A549 (cell line): ENCODE measurements around the gene TSPAN18. TPM values are rescaled to one million over a fixed set of nuclear protein-coding genes. Genes with fewer than 3 reads are reported as not detected.

Source experiments
- ATAC-seq, 2 experiments: fragments of 200-7000 bp in 1 of 2; fragments of >200 bp in 1 of 2; cut with Nextera tagmentation in 1 of 2; cut with Tn5 transposase in 1 of 2; 3 replicates each; pipeline versions ENCODE4 v1.8.0 to v1.9.1; 2018 to 2020; ENCODE audit warnings: mild to moderate bottlenecking in 1 of 2, moderate library complexity in 1 of 2
- CTCF ChIA-PET: fragments of 300-600 bp; sonication (Branson Sonifier 250); formaldehyde crosslinking; extraction: SDS; loops from one replicate; lab custom pipeline; 2021; ENCODE audit warnings: antibody characterized with exemption, inconsistent platforms; lab: Yijun Ruan, JAX
- POLR2A ChIA-PET: fragments of 350-600 bp; formaldehyde crosslinking; extraction: SDS; loops from one replicate; lab custom pipeline; 2021; ENCODE audit warnings: antibody characterized with exemption, inconsistent platforms; lab: Yijun Ruan, JAX
- DNase-seq, 2 experiments: peaks; one replicate each; pipeline versions ENCODE4 v3.0.0 to v3.0.0-alpha.2; 2011 to 2016; ENCODE audit warnings: low read depth in 1 of 2, low spot score in 1 of 2
- FAIRE-seq: peaks from 2 replicates; lab custom pipeline; 2011; peaks lifted over from hg19 to GRCh38; lab: Jason Lieb, UNC
- H3K27ac ChIP-seq, 2 experiments: fragments of >200 bp; sonication (Bioruptor Twin); formaldehyde crosslinking; 3 replicates each; pipeline ENCODE4 v1.5.1; 2016 to 2017
- H3K4me1 ChIP-seq: fragments of >200 bp; sonication (Bioruptor Twin); formaldehyde crosslinking; 3 replicates; pipeline ENCODE4 v1.6.1; 2016
- H3K4me2 ChIP-seq: fragments of >200 bp; sonication (Bioruptor Twin); formaldehyde crosslinking; 3 replicates; pipeline ENCODE4 v1.6.1; 2016
- H3K4me3 ChIP-seq: fragments of >200 bp; sonication (Bioruptor Twin); formaldehyde crosslinking; 3 replicates; pipeline ENCODE4 v1.5.1; 2016
- H3K9me3 ChIP-seq: fragments of >200 bp; sonication (Bioruptor Twin); formaldehyde crosslinking; 3 replicates; pipeline ENCODE4 v1.6.1; 2016
- BHLHE40 ChIP-seq: IDR thresholded peaks from 2 replicates; pipeline ENCODE4 v1.6.1; 2012; ENCODE audit warnings: low read depth, low read length, inconsistent platforms
- CBX2 ChIP-seq: fragments of 200-600 bp; sonication (generic); IDR thresholded peaks from 2 replicates; pipeline ENCODE4 v1.6.1; 2016; ENCODE audit warnings: low read depth, mild to moderate bottlenecking, borderline replicate concordance
- CBX8 ChIP-seq: fragments of 200-600 bp; sonication (generic); IDR thresholded peaks from 2 replicates; pipeline ENCODE4 v1.6.1; 2016
- CHD4 ChIP-seq: fragments of 200-600 bp; sonication (generic); IDR thresholded peaks from 2 replicates; pipeline ENCODE4 v1.6.1; 2016; ENCODE audit warnings: antibody characterized with exemption, mild to moderate bottlenecking, borderline replicate concordance
- ELK1 ChIP-seq: fragments of 150-350 bp; IDR thresholded peaks from 2 replicates; pipeline ENCODE4 v1.6.1; 2014; ENCODE audit warnings: low read depth, mild to moderate bottlenecking, low read length
- FOXS1 ChIP-seq: fragments of 250-450 bp; sonication (Bioruptor Pico); IDR thresholded peaks from 2 replicates; pipeline ENCODE4 v1.5.0; 2020; ENCODE audit warnings: mild to moderate bottlenecking, moderate library complexity
- JUNB ChIP-seq: fragments of >200 bp; sonication (Bioruptor Twin); formaldehyde crosslinking; IDR thresholded peaks from 2 replicates; pipeline ENCODE4 v1.6.1; 2016
- KDM1A ChIP-seq: fragments of 200-600 bp; sonication (generic); IDR thresholded peaks from 2 replicates; pipeline ENCODE4 v1.6.1; 2016; ENCODE audit warnings: low read depth, mild to moderate bottlenecking
- KDM5A ChIP-seq: fragments of 200-600 bp; sonication (generic); IDR thresholded peaks from 2 replicates; pipeline ENCODE4 v1.6.1; 2016; ENCODE audit warnings: antibody characterized with exemption, mild to moderate bottlenecking
- MAFK ChIP-seq: fragments of 450-650 bp; IDR thresholded peaks from 2 replicates; pipeline ENCODE4 v1.6.1; 2014; ENCODE audit not compliant: partially characterized antibody
- MAZ ChIP-seq: fragments of 150-350 bp; IDR thresholded peaks from 2 replicates; pipeline ENCODE4 v1.6.1; 2014; ENCODE audit warnings: antibody characterized with exemption, low read depth, low read length, borderline replicate concordance
- NPAS2 ChIP-seq: fragments of 250-450 bp; sonication (Bioruptor Pico); IDR thresholded peaks from 2 replicates; pipeline ENCODE4 v1.8.0; 2022; ENCODE audit warnings: mild to moderate bottlenecking, moderate library complexity, borderline replicate concordance
- NR3C1 ChIP-seq: fragments of >200 bp; sonication (Bioruptor Twin); formaldehyde crosslinking; IDR thresholded peaks from 3 replicates; pipeline ENCODE4 v1.6.1; 2017
- POLR2AphosphoS2 ChIP-seq: conservative IDR thresholded peaks from 2 replicates; pipeline ENCODE4 v1.6.1; 2012; ENCODE audit warnings: low read length, improper control_type of control experiment, inconsistent platforms
- RARB ChIP-seq: fragments of 250-450 bp; sonication (Bioruptor Pico); IDR thresholded peaks from 2 replicates; pipeline ENCODE4 v1.8.0; 2021; ENCODE audit warnings: mild to moderate bottlenecking, moderate library complexity
- RNF2 ChIP-seq: fragments of 200-600 bp; sonication (generic); IDR thresholded peaks from 2 replicates; pipeline ENCODE4 v1.6.1; 2016; ENCODE audit warnings: low read depth, mild to moderate bottlenecking, antibody characterized with exemption, moderate library complexity, borderline replicate concordance
- SMC3 ChIP-seq: fragments of >200 bp; sonication (Bioruptor Twin); formaldehyde crosslinking; IDR thresholded peaks from 3 replicates; pipeline ENCODE4 v1.6.1; 2018; ENCODE audit warnings: inconsistent platforms
- TFCP2L1 ChIP-seq: fragments of 250-450 bp; sonication (Bioruptor Pico); IDR thresholded peaks from 2 replicates; pipeline ENCODE4 v1.5.0; 2021; ENCODE audit warnings: mild to moderate bottlenecking
- ZC3H11A ChIP-seq: fragments of 450-650 bp; IDR thresholded peaks from 2 replicates; pipeline ENCODE4 v1.6.1; 2014; ENCODE audit warnings: antibody characterized with exemption, mild to moderate bottlenecking
- ZFP36 ChIP-seq: fragments of 450-650 bp; IDR thresholded peaks from 2 replicates; pipeline ENCODE4 v1.6.1; 2014; ENCODE audit warnings: borderline replicate concordance; ENCODE audit not compliant: partially characterized antibody
- WGBS: methylation state at CpG from one replicate; pipeline ENCODE4 v1.1.6; 2017; ENCODE audit errors: missing lambda C conversion rate; 5-methylcytosine and 5-hydroxymethylcytosine counted together
- polyA plus RNA-seq, 4 experiments: library from polyadenylated mRNA; depleted of rRNA in 3 of 4; stranded (reverse); fragments of >200 nt; fragmentation: RNase III in 1 of 4; extraction: RNeasy Plus Mini Kit Qiagen cat#74134 plus additional on column Dnase treatment in 1 of 4; gene quantifications; 2 replicates in 3 of 4; 3 replicates in 1 of 4; pipeline ENCODE4 v1.2.3, GENCODE V29; 2011 to 2017
- TF ChIP-seq, protein P1 (sequence below): fragments of >200 bp; sonication (Bioruptor Twin); formaldehyde crosslinking; IDR thresholded peaks from 3 replicates; pipeline ENCODE4 v1.5.1; 2016

Gene TSPAN18
- polyA plus RNA-seq, 2 of the 4 experiments (the other 2 are of a cell fraction): 0.81 to 4.5 TPM

- DNase-seq (no peak), FAIRE-seq (no peak), ATAC-seq (no peak)
- ChIA-PET POLR2A (no interaction called here), CTCF (interaction anchor here (1.3 kb wide), 1 partner anchor 81 kb away, joined by 4 read pairs; no protein-coding TSS in a partner anchor)
- no peaks in the 10 kb centered on the region for H3K9me3 ChIP-seq
- TF ChIP-seq KDM5A: no peak
- 0 out of 2 replicates have a peak, but pooled peaks have one; percentile 6 for TF ChIP-seq JUNB
- no peak for TF ChIP-seq POLR2AphosphoS2
- peak; percentile 7 for TF ChIP-seq ZFP36
- TF ChIP-seq MAZ: no peak
- no peak overlapping the region for H3K4me3 ChIP-seq
- H3K27ac ChIP-seq: peak overlapping the region; percentile 73 to 86
- peak overlapping the region; percentile 39 for H3K4me2 ChIP-seq
- peaks cover 42% of the 10 kb centered on the region for H3K4me1 ChIP-seq
Measured at GRCh38 chr11:44855493-44855849, 128.7 kb downstream of the TSPAN18 start.

DNA sequence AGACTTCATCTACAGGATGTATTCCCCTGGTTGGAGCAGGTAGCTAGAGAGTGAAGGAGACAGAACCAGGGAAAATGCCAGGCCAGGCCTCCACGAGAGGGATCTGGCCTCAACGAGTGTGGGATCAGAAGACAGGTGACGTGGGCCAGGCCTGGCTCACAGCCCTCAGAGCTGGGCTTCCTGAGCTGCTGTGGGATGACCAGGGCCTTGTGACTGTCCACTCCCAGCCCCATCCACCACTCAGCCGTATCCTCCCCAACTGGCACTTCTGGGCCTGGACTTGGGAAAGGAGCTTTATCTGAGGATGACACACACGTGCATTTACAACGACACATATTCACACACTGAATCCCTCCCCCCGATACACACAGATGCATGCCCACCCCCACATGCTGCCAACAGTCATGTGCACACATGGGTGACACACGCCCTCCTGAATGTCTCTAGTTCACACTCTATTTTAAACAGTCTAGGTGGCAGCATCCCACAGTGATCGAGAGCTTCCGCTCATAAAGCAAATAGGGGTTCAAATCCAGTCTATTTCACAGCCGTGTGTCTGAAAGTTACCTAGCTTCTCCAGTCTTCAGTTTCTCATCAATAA is 130.8 kb downstream of the TSPAN18 start:
- FAIRE-seq (no peak), DNase-seq (no peak), ATAC-seq (no peak)
- Histone ChIP-seq H3K4me2 (no peak overlapping the region), H3K9me3 (no peaks in the 10 kb centered on the region), H3K4me3 (no peak overlapping the region), H3K4me1 (peaks cover 51% of the 10 kb centered on the region), H3K27ac (peak overlapping the region; percentile 33 to 86; a peak in 4 of 6 replicates)
- 92% methylated on average over 11 of the region's 11 CpGs for WGBS
- ChIA-PET POLR2A (no interaction called here), CTCF (interaction anchor here (0.6 to 2.3 kb wide), 7 partner anchors 36 to 501 kb away, joined by 3 to 8 read pairs (median 3); no protein-coding TSS in a partner anchor)
- TF ChIP-seq KDM1A: no peak
- TF ChIP-seq CBX8: no peak
- no peak for TF ChIP-seq RNF2
- no peak for TF ChIP-seq ELK1
- TF ChIP-seq SMC3: no peak
- no peak for TF ChIP-seq BHLHE40
- no peak for TF ChIP-seq FOXS1 (CRISPR knock-in tag)
- no peak for TF ChIP-seq RARB (CRISPR knock-in tag)
- no peak for TF ChIP-seq NR3C1
- TF ChIP-seq MAZ: no peak
- TF ChIP-seq ZFP36: no peak
- TF ChIP-seq TFCP2L1 (CRISPR knock-in tag): no peak
- TF ChIP-seq NPAS2 (CRISPR knock-in tag): no peak
- TF ChIP-seq JUNB: no peak
- TF ChIP-seq POLR2AphosphoS2: no peak
- no peak for TF ChIP-seq ZC3H11A
- no peak for TF ChIP-seq CHD4
- TF ChIP-seq CBX2: no peak
- TF ChIP-seq MAFK: no peak
- TF ChIP-seq, protein P1, sequence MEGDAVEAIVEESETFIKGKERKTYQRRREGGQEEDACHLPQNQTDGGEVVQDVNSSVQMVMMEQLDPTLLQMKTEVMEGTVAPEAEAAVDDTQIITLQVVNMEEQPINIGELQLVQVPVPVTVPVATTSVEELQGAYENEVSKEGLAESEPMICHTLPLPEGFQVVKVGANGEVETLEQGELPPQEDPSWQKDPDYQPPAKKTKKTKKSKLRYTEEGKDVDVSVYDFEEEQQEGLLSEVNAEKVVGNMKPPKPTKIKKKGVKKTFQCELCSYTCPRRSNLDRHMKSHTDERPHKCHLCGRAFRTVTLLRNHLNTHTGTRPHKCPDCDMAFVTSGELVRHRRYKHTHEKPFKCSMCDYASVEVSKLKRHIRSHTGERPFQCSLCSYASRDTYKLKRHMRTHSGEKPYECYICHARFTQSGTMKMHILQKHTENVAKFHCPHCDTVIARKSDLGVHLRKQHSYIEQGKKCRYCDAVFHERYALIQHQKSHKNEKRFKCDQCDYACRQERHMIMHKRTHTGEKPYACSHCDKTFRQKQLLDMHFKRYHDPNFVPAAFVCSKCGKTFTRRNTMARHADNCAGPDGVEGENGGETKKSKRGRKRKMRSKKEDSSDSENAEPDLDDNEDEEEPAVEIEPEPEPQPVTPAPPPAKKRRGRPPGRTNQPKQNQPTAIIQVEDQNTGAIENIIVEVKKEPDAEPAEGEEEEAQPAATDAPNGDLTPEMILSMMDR: no peak
